ENCODE measurements around the gene PBX2. TPM values are rescaled to one million over a fixed set of nuclear protein-coding genes. Genes with fewer than 3 reads are reported as not detected.

The PBX2 gene
- total and polyA plus RNA-seq, 10 of the 15 experiments (the other 5 are each of a cell fraction or from before 2014, with no cell fraction given), result 0.84 to 66.5 (median 20.6) TPM

DNA sequence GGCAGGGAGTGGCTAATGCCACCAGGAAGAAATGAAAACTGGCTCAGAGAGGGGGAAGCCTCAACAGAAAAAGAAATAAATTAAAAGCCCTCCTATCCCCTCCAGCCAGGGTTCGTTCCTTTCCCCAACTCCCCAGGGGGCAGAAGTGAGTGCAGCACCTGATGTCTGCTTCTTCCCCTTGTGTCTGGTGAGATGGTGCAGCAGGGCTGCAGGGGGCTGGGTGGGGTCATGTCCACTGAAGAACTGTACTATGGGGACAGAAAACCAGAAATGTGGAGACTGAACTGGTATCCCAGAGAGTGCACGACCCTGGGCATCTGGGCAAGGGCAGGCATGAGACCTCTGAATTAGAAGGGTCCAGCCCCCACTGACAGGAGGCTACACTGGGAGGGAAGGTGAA lies 21.7 kb downstream of the PBX2 start (continued):
- TF ChIP-seq, protein P1, sequence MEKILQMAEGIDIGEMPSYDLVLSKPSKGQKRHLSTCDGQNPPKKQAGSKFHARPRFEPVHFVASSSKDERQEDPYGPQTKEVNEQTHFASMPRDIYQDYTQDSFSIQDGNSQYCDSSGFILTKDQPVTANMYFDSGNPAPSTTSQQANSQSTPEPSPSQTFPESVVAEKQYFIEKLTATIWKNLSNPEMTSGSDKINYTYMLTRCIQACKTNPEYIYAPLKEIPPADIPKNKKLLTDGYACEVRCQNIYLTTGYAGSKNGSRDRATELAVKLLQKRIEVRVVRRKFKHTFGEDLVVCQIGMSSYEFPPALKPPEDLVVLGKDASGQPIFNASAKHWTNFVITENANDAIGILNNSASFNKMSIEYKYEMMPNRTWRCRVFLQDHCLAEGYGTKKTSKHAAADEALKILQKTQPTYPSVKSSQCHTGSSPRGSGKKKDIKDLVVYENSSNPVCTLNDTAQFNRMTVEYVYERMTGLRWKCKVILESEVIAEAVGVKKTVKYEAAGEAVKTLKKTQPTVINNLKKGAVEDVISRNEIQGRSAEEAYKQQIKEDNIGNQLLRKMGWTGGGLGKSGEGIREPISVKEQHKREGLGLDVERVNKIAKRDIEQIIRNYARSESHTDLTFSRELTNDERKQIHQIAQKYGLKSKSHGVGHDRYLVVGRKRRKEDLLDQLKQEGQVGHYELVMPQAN (conservative IDR thresholded peaks at IDR 0.05), result no peak
- no peak for TF ChIP-seq RB1 (IDR thresholded peaks at IDR 0.05; ENCODE audit: borderline replicate concordance)

DNA sequence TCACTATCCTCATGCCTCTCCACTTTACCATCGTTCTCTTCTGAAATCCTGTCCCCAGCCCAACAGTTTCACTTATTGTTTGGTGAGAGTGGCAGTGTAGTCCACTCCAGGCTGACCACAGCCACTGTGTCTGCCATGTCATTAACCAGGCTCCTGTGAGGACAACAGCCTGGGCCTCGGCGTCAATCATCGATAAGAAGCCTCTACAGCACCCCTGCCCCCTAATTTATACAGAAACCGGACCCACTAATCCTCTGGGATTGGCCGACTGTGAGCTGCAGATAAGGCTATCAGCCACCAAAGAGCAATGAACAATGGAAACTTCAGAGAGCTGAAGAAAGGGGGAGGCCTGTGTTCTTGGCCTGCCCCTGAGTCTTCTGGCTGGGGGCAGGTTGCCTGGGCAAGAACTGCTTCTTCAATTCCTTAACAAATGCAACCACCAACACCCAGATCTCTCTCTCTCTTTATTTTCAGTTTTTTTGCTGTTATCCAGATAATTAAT lies 22.2 kb downstream of the PBX2 start:
- Histone ChIP-seq H3K4me3 (no peak overlapping the region), H3K79me2 (ENCODE audit: control insufficient read depth, insufficient read depth, low read length) (no peaks in the 10 kb centered on the region), H3K27me3 (replicated peaks in 1 of 2; ENCODE audit: control insufficient read depth in 2 of 2, insufficient read depth in 2 of 2, low read length in 1 of 2) (no peaks in the 10 kb centered on the region), H3K4me2 (ENCODE audit: control insufficient read depth, insufficient read depth) (no peak overlapping the region), H4K20me1 (ENCODE audit: control insufficient read depth, insufficient read depth) (no peaks in the 10 kb centered on the region; the same call in 1 of the 2 replicates), H3K27ac (ENCODE audit: control insufficient read depth, insufficient read depth) (no peak overlapping the region), H2AFZ (ENCODE audit: control insufficient read depth, low read depth, low read length) (no peak overlapping the region), H3K36me3 (ENCODE audit: control insufficient read depth in 2 of 2, insufficient read depth in 2 of 2, low read length in 1 of 2) (peaks cover 0 to 3% of the 10 kb centered on the region in 2 experiments; a peak in 1 of 4 replicates), H3K9me3 (replicated peaks; ENCODE audit: control insufficient read depth, insufficient read depth, low read length) (no peaks in the 10 kb centered on the region), H3K9ac (ENCODE audit: control insufficient read depth, insufficient read depth, low read length) (no peak overlapping the region), H3K4me1 (ENCODE audit: control insufficient read depth, insufficient read depth, low read length) (no peaks in the 10 kb centered on the region)
- SMC1A ChIA-PET (ENCODE audit: uncharacterized antibody, unreplicated experiment), result no interaction called here
- 94% methylated on average over 6 of the region's 6 CpGs for WGBS (ENCODE audit: insufficient coverage, insufficient replicate concordance, low lambda C conversion rate, missing lambda C conversion rate)
- CTCF ChIA-PET, result no interaction called here
- no TSS peak for BruUV-seq (replicated peaks)
- TF ChIP-seq, protein P1 (conservative IDR thresholded peaks at IDR 0.05), result no peak
- TF ChIP-seq, protein P2, sequence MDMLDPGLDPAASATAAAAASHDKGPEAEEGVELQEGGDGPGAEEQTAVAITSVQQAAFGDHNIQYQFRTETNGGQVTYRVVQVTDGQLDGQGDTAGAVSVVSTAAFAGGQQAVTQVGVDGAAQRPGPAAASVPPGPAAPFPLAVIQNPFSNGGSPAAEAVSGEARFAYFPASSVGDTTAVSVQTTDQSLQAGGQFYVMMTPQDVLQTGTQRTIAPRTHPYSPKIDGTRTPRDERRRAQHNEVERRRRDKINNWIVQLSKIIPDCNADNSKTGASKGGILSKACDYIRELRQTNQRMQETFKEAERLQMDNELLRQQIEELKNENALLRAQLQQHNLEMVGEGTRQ (IDR thresholded peaks at IDR 0.05; ENCODE audit: borderline replicate concordance, low read depth, low read length), result no peak
- TF ChIP-seq RBBP5 (conservative IDR thresholded peaks at IDR 0.05) (no peak), CHD1 (IDR thresholded peaks at IDR 0.05; ENCODE audit: low read depth, low read length) (no peak), SIX5 (IDR thresholded peaks at IDR 0.05; ENCODE audit: low read depth, low read length, severe bottlenecking) (no peak), CHD4 (IDR thresholded peaks at IDR 0.05) (no peak), NR2C1 (IDR thresholded peaks at IDR 0.05) (no peak), SMAD1 (IDR thresholded peaks at IDR 0.05; ENCODE audit: low read depth, partially characterized antibody) (no peak), JUND (IDR thresholded peaks at IDR 0.05; ENCODE audit: low read depth, low read length) (no peak), FOXK2 (IDR thresholded peaks at IDR 0.05) (no peak), CEBPB (IDR thresholded peaks at IDR 0.05; ENCODE audit: borderline replicate concordance in 1 of 2, low read depth in 2 of 2, low read length in 2 of 2) (no peak), SRF (IDR thresholded peaks at IDR 0.05; ENCODE audit: low read depth in 2 of 2, low read length in 2 of 2) (no peak), POLR2AphosphoS2 (IDR thresholded peaks at IDR 0.05; ENCODE audit: low read depth, low read length) (no peak)
- TF ChIP-seq, protein P3, sequence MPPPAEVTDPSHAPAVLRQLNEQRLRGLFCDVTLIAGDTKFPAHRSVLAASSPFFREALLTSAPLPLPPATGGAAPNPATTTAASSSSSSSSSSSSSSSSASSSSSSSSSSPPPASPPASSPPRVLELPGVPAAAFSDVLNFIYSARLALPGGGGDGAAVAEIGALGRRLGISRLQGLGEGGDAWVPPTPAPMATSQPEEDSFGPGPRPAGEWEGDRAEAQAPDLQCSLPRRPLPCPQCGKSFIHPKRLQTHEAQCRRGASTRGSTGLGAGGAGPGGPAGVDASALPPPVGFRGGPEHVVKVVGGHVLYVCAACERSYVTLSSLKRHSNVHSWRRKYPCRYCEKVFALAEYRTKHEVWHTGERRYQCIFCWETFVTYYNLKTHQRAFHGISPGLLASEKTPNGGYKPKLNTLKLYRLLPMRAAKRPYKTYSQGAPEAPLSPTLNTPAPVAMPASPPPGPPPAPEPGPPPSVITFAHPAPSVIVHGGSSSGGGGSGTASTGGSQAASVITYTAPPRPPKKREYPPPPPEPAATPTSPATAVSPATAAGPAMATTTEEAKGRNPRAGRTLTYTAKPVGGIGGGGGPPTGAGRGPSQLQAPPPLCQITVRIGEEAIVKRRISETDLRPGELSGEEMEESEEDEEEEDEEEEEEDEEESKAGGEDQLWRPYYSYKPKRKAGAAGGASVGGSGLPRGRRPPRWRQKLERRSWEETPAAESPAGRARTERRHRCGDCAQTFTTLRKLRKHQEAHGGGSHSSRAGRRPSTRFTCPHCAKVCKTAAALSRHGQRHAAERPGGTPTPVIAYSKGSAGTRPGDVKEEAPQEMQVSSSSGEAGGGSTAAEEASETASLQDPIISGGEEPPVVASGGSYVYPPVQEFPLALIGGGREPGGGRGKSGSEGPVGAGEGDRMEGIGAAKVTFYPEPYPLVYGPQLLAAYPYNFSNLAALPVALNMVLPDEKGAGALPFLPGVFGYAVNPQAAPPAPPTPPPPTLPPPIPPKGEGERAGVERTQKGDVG (CRISPR knock-in tag; IDR thresholded peaks at IDR 0.05), result no peak
- DNase-seq (ENCODE audit: low read depth, low spot score), result no peak
- no peak for ATAC-seq
- in situ Hi-C loops (cut with MboI) (no loop called here), intact Hi-C loops (cut with micrococcal nuclease; ENCODE audit: unreplicated experiment) (no loop called here)
- no peak for FAIRE-seq
- RAD21 ChIA-PET (ENCODE audit: unreplicated experiment), result no interaction called here
- POLR2A ChIA-PET, result no interaction called here
